ENCODE data around the gene GLS.

Gene GLS

GRCh38 chr2:190908532-190908931, 27.9 kb downstream of the GLS start:
- no peak for DNase-seq
- TF ChIP-seq, protein P1, sequence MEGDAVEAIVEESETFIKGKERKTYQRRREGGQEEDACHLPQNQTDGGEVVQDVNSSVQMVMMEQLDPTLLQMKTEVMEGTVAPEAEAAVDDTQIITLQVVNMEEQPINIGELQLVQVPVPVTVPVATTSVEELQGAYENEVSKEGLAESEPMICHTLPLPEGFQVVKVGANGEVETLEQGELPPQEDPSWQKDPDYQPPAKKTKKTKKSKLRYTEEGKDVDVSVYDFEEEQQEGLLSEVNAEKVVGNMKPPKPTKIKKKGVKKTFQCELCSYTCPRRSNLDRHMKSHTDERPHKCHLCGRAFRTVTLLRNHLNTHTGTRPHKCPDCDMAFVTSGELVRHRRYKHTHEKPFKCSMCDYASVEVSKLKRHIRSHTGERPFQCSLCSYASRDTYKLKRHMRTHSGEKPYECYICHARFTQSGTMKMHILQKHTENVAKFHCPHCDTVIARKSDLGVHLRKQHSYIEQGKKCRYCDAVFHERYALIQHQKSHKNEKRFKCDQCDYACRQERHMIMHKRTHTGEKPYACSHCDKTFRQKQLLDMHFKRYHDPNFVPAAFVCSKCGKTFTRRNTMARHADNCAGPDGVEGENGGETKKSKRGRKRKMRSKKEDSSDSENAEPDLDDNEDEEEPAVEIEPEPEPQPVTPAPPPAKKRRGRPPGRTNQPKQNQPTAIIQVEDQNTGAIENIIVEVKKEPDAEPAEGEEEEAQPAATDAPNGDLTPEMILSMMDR (IDR thresholded peaks at IDR 0.05): no peak
- Mint-ChIP-seq H3K4me3 (no peak overlapping the region), H3K27ac (no peak overlapping the region), H3K27me3 (ENCODE audit: low read depth, poor library complexity) (no peaks in the 10 kb centered on the region), H3K9me3 (no peaks in the 10 kb centered on the region), H3K4me1 (no peaks in the 10 kb centered on the region), H3K36me3 (ENCODE audit: low read depth) (peaks cover 41% of the 10 kb centered on the region)

- Mint-ChIP-seq H3K27me3 (ENCODE audit: low read depth, poor library complexity) (no peaks in the 10 kb centered on the region), H3K9me3 (no peaks in the 10 kb centered on the region), H3K4me3 (no peak overlapping the region), H3K4me1 (no peaks in the 10 kb centered on the region), H3K36me3 (ENCODE audit: low read depth) (peaks cover 38% of the 10 kb centered on the region), H3K27ac (no peak overlapping the region)
- no peak for DNase-seq
- TF ChIP-seq, protein P1 (IDR thresholded peaks at IDR 0.05): no peak
Measured at GRCh38 chr2:190909680-190910079, 29.1 kb downstream of the GLS start.

DNA sequence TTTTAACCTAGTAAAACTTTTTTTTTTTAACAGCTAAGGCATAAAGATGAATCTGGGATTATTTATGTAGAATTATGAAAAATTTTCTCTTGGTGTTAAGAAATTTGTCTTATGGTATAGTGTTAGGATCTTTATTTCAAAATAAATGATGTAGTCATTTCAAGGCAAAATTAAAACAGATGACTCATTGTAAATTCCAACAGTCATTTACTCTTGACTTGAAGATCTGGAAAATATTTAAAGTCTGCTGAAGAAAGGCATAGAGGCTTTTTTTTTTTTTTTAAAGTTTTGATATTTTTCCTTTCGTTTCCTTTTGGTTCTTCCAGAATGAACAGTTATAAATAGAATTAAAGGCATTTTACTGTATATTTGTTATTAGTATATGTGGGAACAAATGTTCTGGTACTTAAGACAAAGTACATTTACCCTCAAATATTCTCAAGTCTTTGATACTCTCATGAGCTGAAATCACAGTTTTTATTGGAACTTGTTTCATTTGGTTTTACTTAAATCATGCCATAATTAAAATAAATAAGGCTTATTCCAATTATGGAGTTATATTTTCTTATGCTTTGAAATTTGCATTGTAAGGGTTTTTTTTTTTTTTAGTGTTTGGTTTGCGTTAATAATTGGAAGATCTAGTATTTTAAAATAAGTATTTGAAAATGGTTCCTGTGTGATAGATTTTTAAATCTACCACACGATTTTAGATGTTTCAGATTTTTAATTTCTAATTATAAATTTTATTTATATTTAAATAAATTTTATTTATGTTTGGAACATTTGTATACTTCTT, 29.9 kb downstream of the GLS start:
- Mint-ChIP-seq H3K4me1 (no peaks in the 10 kb centered on the region), H3K9me3 (no peaks in the 10 kb centered on the region), H3K36me3 (ENCODE audit: low read depth) (peaks cover 33% of the 10 kb centered on the region), H3K4me3 (no peak overlapping the region), H3K27me3 (ENCODE audit: low read depth, poor library complexity) (no peaks in the 10 kb centered on the region), H3K27ac (no peak overlapping the region)
- TF ChIP-seq, protein P1 (IDR thresholded peaks at IDR 0.05): no peak
- DNase-seq: no peak

GRCh38 chr2:190911813-190912212, 31.2 kb downstream of the GLS start:
- Mint-ChIP-seq H3K4me1 (no peaks in the 10 kb centered on the region), H3K4me3 (no peak overlapping the region), H3K36me3 (ENCODE audit: low read depth) (peaks cover 33% of the 10 kb centered on the region), H3K9me3 (no peaks in the 10 kb centered on the region), H3K27ac (no peak overlapping the region), H3K27me3 (ENCODE audit: low read depth, poor library complexity) (no peaks in the 10 kb centered on the region)
- TF ChIP-seq, protein P1 (IDR thresholded peaks at IDR 0.05): no peak
- DNase-seq: no peak

GRCh38 chr2:190912726-190913125, 32.1 kb downstream of the GLS start:
- DNase-seq: no peak
- Mint-ChIP-seq H3K36me3 (ENCODE audit: low read depth) (peaks cover 36% of the 10 kb centered on the region), H3K4me1 (no peaks in the 10 kb centered on the region), H3K4me3 (no peak overlapping the region), H3K27ac (no peak overlapping the region), H3K27me3 (ENCODE audit: low read depth, poor library complexity) (no peaks in the 10 kb centered on the region), H3K9me3 (no peaks in the 10 kb centered on the region)
- TF ChIP-seq, protein P1 (IDR thresholded peaks at IDR 0.05): no peak

GRCh38 chr2:190913725-190914124, 33.1 kb downstream of the GLS start:
- H3K27ac Mint-ChIP-seq: no peak overlapping the region
- no peak overlapping the region for H3K4me3 Mint-ChIP-seq
- no peak for DNase-seq
- H3K36me3 Mint-ChIP-seq (ENCODE audit: low read depth): peaks cover 42% of the 10 kb centered on the region
- H3K27me3 Mint-ChIP-seq (ENCODE audit: low read depth, poor library complexity): no peaks in the 10 kb centered on the region
- TF ChIP-seq, protein P1 (IDR thresholded peaks at IDR 0.05): no peak
- H3K9me3 Mint-ChIP-seq: no peaks in the 10 kb centered on the region
- H3K4me1 Mint-ChIP-seq: no peaks in the 10 kb centered on the region

All from nephron progenitor cell (in vitro differentiated cells).